Measurements from ENCODE around the gene CFAP74. TPM values are rescaled to one million over a fixed set of nuclear protein-coding genes. Genes with fewer than 3 reads are reported as not detected.

The CFAP74 gene
- total RNA-seq, 4 donors from 2014 or later: not detected

- H3K27me3 ChIP-seq: peaks cover 0 to 46% of the 10 kb centered on the region in 2 donors
- 64 to 65% methylated on average over 9 of the region's 9 CpGs for WGBS, 2 donors
Observed at GRCh38 chr1:1989789-1990188, 13.8 kb downstream of the CFAP74 start.

GRCh38 chr1:1989102-1989542, 14.5 kb downstream of the CFAP74 start:
- TF ChIP-seq EP300 (IDR thresholded peaks at IDR 0.05) (no peak), CTCF (IDR thresholded peaks at IDR 0.05) (no peak), POLR2A (IDR thresholded peaks at IDR 0.05) (no peak)
- DNase-seq (ENCODE audit: low spot score in 2 of 2): no peak
- WGBS, 2 donors: 22 to 39% methylated on average over 22 of the region's 22 CpGs
- Histone ChIP-seq H3K4me3 (no peak overlapping the region), H3K4me1 (peaks cover 0 to 20% (median 0%) of the 10 kb centered on the region in 4 donors), H3K27me3 (peaks cover 0 to 43% of the 10 kb centered on the region in 2 donors), H3K36me3 (no peaks in the 10 kb centered on the region), H3K9me3 (no peaks in the 10 kb centered on the region), H3K27ac (peak overlapping the region in 2 of 4 donors; percentile 38 to 60)

More at GRCh38 chr1:1989789-1990188, 13.8 kb downstream of the CFAP74 start:
- peak overlapping the region in 2 of 4 donors; percentile 38 to 60 for H3K27ac ChIP-seq
- TF ChIP-seq POLR2A (IDR thresholded peaks at IDR 0.05): no peak
- no peak for TF ChIP-seq EP300 (IDR thresholded peaks at IDR 0.05)
- no peak for TF ChIP-seq CTCF (IDR thresholded peaks at IDR 0.05)
- DNase-seq (ENCODE audit: low spot score in 2 of 2): no peak
- H3K9me3 ChIP-seq: no peaks in the 10 kb centered on the region
- no peaks in the 10 kb centered on the region for H3K36me3 ChIP-seq
- peaks cover 0 to 20% (median 0%) of the 10 kb centered on the region in 4 donors for H3K4me1 ChIP-seq
- no peak overlapping the region for H3K4me3 ChIP-seq

- H3K27me3 ChIP-seq: peaks cover 0 to 42% of the 10 kb centered on the region in 2 donors
- TF ChIP-seq POLR2A (IDR thresholded peaks at IDR 0.05) (no peak), EP300 (IDR thresholded peaks at IDR 0.05) (no peak), CTCF (IDR thresholded peaks at IDR 0.05) (no peak)
- 67% methylated on average over 27 to 28 of the region's 29 CpGs for WGBS, 2 donors
Observed at GRCh38 chr1:1988061-1988945, 15.3 kb downstream of the CFAP74 start.

GRCh38 chr1:1987142-1987510, 16.5 kb downstream of the CFAP74 start:
- no peak for DNase-seq (ENCODE audit: low spot score in 2 of 2)
- Histone ChIP-seq H3K4me1 (peaks cover 0 to 20% (median 0%) of the 10 kb centered on the region in 4 donors), H3K36me3 (no peaks in the 10 kb centered on the region), H3K9me3 (no peaks in the 10 kb centered on the region), H3K27ac (no peak overlapping the region), H3K27me3 (peaks cover 0 to 34% of the 10 kb centered on the region in 2 donors), H3K4me3 (no peak overlapping the region)
- WGBS, 2 donors: 80 to 85% methylated on average over 13 of the region's 13 CpGs
- TF ChIP-seq CTCF (IDR thresholded peaks at IDR 0.05): no peak
- no peak for TF ChIP-seq EP300 (IDR thresholded peaks at IDR 0.05)
- no peak for TF ChIP-seq POLR2A (IDR thresholded peaks at IDR 0.05)

More at GRCh38 chr1:1988061-1988945, 15.3 kb downstream of the CFAP74 start:
- no peak overlapping the region for H3K4me3 ChIP-seq
- H3K4me1 ChIP-seq: peaks cover 0 to 20% (median 0%) of the 10 kb centered on the region in 4 donors
- H3K36me3 ChIP-seq: no peaks in the 10 kb centered on the region
- H3K27ac ChIP-seq: no peak overlapping the region
- H3K9me3 ChIP-seq: no peaks in the 10 kb centered on the region
- DNase-seq (ENCODE audit: low spot score in 2 of 2): no peak

Data from tibial nerve (tissue), 4 donors.